GM18519 (cell line): ENCODE measurements around the gene PIK3R4.

Experiments
- ATAC-seq: cut with Tn5 transposase; IDR thresholded peaks from one replicate; pipeline ENCODE4 v1.9.1; 2021; ENCODE audit warnings: mild to moderate bottlenecking, moderate library complexity; ENCODE audit not compliant: unreplicated experiment, low FRiP score

The PIK3R4 gene

DNA sequence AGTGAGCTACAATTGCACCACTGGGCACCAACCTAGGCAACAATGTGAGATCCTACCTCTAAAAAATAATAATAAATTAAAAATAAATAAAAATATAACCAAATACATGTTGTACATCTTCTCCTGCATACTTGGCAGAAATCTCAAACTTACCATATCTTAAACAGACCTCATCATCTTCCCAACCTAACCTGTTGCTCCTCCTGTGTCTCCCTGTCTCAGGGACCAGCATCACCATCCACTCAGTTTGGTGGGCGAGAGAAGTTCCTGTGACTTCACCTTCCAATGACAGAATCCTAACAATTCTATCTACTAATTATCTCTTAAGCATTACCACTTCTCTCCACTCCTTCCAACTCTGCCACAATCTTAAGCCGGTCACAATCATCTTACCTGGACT, 3.3 kb downstream of the PIK3R4 start:
- ATAC-seq: no peak

DNA sequence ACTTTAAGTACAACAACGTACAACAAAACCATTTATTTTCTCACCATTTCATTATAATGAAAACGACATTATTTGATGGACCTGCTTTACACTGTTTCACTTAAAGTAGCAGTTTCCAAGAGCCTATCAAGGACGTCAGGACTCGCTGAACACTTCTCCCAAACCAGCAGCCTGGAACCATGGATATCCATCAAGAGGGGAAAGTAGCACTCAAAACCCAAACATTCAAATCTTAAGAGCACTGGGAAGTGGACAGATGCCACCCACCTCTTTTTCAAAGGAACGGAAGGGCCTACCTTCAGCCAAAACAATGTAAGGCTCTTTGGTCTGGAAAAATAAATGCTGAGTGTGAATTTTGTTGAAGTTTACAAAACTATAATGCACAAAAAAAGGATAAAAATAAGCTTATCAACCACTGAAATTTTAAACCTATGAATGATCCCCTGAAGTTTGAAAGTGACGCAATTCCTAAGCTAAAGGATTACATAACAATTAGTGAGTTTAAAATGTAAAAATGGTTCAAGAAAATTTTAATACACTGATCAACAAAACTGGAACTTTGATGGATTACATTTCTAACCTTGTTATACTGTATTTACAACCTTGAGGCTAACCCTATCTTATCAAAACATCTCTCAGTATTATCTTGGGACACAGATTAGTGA, 4.6 kb downstream of the PIK3R4 start:
- no peak for ATAC-seq

- ATAC-seq: no peak
Observed at GRCh38 chr3:130739848-130740247, 6.8 kb downstream of the PIK3R4 start.

GRCh38 chr3:130738241-130738640, 8.4 kb downstream of the PIK3R4 start:
- ATAC-seq: no peak

DNA sequence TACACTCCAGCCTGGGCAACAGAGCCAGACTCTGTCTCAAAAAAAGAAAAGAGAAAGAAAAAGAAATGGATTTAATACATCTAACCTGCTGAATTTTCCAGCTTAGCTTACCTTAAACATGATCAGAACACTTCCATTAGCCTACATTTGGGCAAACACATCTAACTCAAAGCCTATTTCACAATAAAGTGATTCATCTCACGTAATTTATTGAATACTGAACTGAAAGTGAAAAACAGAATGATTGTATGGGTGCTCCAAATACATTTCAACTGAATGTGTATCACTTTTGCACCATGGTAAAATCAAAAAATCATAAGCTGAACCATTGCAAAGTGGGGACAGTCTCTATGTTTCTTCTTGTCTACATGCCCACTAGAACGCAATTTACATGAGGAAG, 9.0 kb downstream of the PIK3R4 start:
- ATAC-seq: no peak

GRCh38 chr3:130733236-130733875, 13.3 kb downstream of the PIK3R4 start:
- ATAC-seq: no peak

DNA sequence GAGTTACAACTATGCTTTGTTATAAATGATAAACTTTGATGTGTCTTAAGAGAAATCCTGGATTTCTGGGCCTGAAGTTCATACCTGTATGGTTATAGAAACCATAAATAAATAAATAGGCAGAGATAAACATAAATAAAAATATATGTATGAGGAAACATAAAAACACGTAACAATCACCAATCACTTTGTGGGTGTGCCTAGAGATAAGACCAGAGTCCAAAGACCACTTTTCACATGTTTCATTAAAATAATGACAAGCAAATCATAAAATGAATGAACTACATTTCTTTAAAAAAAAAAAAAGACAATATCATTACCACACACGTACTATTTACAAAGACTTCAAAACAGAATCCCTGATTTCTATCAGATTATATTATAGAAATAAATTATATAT, 14.1 kb downstream of the PIK3R4 start:
- no peak for ATAC-seq

DNA sequence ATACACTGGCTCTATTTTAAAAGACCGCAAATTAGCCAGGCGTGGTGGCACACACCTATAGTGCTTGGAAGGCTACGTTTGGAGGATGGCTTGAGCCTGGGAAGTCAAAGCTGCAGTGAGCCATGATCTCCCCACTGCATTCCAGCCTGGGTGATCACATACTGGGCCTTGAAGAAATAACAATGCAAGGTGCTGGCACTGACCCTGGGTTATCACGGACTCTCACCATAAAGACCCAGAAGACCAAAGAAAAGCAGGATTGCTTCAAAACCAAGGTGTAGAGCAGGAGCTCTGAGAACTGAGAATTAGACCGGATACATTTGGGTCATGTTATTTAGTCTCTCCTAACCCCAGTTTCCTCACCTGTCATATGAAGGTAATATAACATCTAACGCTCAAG, 14.8 kb downstream of the PIK3R4 start:
- ATAC-seq: no peak

DNA sequence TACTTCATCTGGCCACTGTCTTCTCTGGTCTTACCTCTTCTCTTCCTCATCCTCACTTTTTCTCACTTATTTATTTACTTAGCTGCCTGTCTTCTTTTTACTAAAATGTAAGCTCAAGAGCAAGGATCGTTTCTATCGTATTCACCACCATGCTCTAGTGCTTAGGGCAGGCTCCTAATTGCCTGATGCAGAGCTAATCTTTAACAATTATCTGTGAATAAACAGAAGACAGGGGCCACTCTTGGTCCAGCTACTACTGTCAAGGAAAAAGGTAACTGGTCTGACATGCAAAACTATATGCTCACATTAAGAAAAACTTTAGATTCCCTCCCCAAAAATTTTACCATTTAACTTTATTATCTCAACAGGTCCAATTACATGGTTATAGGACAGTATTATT, 17.5 kb downstream of the PIK3R4 start:
- ATAC-seq: no peak

DNA sequence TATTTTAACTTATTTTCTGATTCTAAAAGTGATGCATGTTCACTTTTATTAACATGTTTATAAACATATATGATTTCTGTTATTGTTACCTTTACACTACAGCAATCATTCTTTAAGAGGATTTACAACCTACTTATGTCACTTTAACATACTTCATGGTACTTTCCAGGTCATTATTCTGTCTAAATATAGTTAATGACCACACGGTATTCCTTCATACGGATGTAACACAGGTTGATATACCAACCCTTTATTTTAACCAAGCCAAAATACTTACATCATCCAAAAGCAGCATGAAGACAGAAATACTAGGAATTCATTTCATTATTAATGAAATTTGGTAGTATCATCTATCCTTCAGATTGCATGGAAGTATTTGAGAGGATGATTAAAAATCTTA, 18.6 kb downstream of the PIK3R4 start:
- ATAC-seq: no peak

DNA sequence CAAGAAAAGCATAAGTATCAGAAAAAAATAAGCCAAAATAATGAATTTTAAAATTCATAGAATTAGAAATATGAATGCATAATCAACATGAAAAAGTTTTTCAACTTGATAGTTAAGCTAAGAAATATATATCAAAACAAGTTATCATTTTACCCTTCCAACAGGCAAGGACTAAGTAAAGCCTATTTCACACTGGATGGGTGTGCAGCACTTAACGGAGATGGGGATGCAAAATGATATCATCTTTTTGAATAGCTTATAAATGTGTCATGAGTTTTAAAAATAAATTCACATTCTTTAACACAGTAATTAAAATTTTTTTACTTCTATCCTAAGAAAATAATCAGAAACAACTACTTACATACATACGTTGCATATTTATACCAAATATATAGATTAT, 20.9 kb downstream of the PIK3R4 start:
- ATAC-seq: no peak

DNA sequence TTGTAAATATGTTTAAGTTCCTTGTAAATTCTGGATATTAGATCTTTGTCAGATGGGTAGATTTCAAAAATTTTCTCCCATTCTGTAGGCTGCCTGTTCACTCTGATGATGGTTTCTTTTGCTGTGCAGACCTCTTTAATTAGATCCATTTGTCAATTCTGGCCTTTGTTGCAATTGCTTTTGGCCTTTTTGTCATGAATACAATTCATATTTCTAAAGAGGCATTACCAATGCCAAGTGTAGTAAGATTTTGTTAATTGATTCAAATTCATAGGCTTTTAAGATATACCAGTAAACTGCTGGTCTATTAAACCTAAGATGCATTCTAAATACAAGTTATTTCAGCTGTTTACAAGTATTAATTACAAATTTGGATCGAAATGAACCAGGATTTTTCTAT, 31.0 kb downstream of the PIK3R4 start:
- no peak for ATAC-seq

DNA sequence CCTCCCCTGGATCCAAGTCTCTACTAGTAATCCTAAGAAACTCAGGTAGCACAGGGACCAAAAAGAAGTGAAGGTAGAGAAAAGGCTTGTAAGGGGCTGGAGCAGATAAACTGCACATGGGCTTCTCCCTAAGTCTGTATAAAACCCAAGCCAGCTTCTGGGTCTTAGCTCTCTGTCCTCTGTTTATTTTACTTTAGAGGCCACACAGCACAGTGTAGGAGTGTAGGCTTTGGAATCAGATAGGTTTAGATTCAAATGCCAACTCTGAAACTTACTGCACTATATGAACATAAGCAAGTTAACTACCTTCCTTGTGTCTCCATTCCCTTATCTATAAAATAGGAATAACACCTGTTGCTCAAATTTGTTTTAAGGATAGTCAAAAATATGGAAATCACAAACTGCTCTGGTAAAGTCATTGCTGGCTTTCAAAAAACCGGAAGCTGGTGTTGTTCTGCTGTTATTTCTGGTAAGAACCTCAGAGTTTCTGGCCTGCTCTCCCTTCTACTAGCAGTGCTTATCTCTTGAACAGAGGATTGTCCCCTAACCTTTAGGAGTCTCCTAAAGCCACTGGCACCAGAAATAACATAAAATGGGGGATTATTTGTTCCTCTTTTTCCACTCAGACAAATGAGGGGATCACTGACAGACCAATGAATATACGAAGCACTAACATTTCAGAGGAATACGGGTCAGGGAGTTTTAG, 33.8 kb downstream of the PIK3R4 start:
- ATAC-seq: no peak

DNA sequence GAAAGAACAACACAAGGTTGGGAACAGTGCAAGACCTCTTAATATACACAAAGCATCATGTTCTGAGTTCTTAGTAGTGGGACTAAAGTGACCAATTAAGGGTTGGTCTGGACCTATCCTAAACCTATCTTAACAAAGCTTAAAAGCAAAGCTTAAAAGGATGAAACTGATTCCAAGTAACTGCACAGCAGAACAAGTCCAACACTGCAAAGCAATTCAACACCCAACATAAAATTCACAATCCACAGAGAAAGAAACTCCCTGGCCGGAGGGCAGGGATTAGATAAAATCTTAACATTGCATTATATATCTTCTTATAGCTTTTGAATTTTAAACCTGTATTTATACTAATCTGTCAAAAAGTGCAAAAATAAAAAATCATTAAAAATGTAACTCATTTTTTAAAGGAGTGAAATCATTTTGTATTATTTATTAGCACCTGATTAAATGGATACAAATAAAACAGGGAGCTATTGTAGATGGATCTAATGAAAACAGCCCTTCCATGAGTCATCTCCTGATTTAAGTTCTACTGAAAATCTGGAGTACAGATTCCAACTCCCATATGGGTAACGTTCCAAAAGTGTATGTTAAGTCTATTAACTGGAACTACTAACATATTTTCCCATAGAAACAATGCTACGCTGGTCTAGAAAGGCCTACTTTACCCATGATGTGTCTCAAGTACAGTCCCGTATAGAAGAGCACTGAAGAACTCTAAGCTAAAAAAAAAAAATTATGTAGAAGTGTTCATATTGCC, 34.9 kb downstream of the PIK3R4 start:
- ATAC-seq: no peak

- ATAC-seq: no peak
Observed at GRCh38 chr3:130709671-130710070, 37.0 kb downstream of the PIK3R4 start.

GRCh38 chr3:130707902-130708601, 38.6 kb downstream of the PIK3R4 start:
- no peak for ATAC-seq

- no peak for ATAC-seq
Observed at GRCh38 chr3:130705501-130705900, 41.1 kb downstream of the PIK3R4 start.

- no peak for ATAC-seq
Observed at GRCh38 chr3:130702985-130703384, 43.6 kb downstream of the PIK3R4 start.

DNA sequence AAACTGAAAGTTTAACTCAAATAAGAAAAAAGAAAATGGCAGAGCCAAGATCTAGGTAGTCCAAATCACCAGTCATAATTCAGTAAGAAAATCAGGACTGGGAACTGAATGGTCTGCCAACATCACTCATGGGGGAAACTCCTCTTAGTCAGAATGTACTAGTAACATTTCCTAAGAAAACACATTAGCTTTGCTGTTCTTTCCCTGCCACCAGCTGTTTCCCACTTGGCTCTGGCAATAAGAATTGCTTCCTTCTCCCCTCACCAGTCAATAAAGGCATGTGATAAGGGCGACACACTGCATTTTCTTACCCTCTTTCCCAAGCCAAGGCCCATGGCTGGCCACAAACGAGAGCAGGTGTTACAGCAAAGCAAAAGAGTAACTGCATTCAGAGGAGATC, 46.1 kb downstream of the PIK3R4 start:
- no peak for ATAC-seq

DNA sequence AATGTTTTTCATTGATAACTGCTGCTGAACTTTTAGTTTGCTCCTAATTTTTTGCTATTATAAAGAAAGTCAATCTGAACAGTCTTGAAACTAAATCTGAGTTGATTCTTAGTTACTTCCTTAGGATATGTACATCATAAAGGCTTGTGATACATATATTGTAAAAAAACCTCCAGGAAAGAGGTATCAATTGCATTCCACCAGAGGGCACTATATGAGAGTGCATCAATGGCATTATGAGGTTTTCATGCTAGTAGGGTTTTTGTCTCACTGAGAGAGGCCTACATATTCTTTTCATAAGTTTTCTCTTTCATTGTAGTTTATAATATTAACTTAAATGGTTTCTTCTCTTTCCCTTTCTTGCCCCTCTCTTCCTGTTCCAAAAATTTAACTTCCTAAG, 46.9 kb downstream of the PIK3R4 start:
- ATAC-seq: peak; percentile 62

- no peak for ATAC-seq
Observed at GRCh38 chr3:130693314-130693713, 53.3 kb downstream of the PIK3R4 start.
